NCI-H128 (cell line): ENCODE measurements around the gene REXO1.
A peak's percentile ranks its signal among the peaks of the same experiment; 100 is the strongest.
"Not testable (repeated sequence)": the region's sequence is repeated elsewhere in the genome, so short reads cannot be mapped to it uniquely, and the experiment has no call there.

Experiments
- DNase-seq: peaks from one replicate; lab custom pipeline; 2025; ENCODE audit not compliant: unreplicated experiment; lab: John Stamatoyannopoulos, UW

The REXO1 gene, protein sequence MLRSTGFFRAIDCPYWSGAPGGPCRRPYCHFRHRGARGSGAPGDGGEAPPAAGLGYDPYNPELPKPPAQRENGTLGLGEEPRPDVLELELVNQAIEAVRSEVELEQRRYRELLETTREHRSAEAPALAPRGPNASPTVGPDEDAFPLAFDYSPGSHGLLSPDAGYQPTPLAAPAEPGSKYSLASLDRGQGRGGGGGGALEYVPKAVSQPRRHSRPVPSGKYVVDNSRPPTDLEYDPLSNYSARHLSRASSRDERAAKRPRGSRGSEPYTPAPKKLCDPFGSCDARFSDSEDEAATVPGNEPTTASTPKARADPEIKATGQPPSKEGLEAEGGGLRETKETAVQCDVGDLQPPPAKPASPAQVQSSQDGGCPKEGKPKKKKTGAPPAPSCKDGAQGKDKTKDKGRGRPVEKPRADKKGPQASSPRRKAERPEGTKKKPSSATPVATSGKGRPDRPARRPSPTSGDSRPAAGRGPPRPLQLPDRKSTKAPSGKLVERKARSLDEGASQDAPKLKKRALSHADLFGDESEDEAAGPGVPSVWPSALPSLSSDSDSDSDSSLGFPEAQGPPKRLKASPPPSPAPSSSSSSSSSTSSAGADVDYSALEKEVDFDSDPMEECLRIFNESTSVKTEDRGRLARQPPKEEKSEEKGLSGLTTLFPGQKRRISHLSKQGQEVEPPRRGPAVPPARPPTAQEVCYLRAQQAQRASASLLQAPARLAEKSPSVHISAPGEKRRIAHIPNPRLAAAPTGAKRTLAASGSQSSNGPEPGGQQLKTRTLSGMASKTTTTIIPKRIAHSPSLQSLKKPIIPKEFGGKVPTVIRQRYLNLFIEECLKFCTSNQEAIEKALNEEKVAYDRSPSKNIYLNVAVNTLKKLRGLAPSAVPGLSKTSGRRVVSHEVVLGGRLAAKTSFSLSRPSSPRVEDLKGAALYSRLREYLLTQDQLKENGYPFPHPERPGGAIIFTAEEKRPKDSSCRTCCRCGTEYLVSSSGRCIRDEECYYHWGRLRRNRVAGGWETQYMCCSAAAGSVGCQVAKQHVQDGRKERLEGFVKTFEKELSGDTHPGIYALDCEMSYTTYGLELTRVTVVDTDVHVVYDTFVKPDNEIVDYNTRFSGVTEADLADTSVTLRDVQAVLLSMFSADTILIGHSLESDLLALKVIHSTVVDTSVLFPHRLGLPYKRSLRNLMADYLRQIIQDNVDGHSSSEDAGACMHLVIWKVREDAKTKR

GRCh38 chr19:1848399-1849131 lies at the start of gene REXO1:
TSS of gene REXO1 (minus strand) at chr19:1848483. CDS start at chr19:1848358, 125 bp downstream.
- DNase-seq: peak; percentile 94

GRCh38 chr19:1896508-1896907 lies 48.2 kb upstream of the REXO1 start:
- DNase-seq: no peak

DNA sequence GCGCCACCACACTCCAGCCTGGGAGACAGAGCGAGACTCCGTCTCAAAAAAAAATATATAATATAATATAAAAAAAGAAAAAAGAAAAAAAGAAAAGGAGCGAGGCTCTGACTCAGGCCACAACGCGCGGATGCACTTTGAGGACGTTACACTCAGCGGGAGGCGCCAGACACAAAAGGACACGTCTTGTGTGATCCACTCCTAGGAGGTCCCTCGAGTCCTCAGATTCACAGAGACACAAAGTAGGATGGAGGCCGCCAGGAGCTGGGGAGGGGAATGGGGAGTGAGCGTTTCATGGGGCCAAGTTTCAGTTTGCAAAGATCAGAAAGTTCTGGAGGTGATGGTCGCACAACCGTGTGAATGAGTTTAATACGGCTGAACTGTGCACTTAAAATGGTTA lies 45.5 kb upstream of the REXO1 start:
- no peak for DNase-seq

DNA sequence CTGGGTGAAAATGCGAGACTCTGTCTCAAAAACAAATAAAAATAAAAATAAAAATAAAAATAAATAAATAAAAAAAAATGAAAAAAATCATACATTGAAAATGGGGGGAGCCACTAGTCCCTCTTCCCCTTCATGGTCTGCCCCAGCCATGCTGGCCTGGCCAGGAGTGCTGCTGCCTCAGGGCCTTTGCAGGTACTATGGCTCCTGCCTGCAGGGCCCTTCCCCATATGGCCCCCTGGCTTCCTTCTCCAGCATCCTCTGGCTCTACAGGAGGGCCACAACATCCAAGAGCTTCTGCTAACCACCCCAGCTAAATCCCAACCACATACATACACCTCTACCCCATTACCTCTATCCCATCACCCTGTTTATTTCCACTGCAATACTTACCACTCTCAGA lies 41.6 kb upstream of the REXO1 start:
- no peak for DNase-seq

DNA sequence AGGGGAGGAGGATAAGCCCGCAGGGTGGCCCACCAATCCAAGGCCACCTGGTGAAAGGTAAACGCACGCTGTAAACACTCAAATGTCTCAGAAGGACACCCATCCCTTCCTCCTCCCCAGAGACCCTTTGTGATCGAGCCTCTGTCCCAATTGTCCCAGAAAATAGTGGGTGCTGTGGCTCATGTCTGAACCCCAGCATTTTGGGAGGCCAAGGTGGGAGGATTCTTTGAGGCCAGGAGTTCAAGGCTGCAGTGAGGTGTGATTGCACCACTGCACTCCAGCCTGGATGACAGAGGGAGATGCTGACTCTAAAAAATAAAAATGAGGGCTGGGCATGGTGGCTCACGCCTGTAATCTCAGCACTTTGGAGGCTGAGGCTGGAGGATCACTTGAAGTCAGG lies 40.1 kb upstream of the REXO1 start:
- no peak for DNase-seq

DNA sequence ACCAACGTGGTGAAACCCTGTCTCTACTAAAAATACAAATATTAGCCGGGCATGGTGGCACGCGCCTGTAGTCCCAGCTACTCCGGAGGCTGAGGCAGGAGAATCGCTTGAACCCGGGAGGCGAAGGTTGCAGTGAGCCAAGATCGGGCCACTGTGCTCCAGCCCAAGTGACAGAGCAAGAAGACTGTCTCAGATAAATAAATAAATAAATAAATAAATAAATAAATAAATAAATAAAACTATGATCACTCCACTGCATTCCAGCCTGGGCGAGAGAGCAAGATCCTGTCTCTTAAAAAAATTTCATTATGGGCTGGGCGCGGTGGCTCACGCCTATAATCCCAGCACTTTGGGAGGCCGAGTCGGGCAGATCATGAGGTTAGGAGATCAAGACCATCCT lies 38.1 kb upstream of the REXO1 start:
- not testable (repeated sequence) for DNase-seq

GRCh38 chr19:1885398-1886119 lies 37.3 kb upstream of the REXO1 start, which contains the start of gene ABHD17A:
TSS of gene ABHD17A (minus strand) at chr19:1885496. CDS start at chr19:1881566, 3,930 bp downstream.
- peak; percentile 91 for DNase-seq

- DNase-seq: no peak
Measured at GRCh38 chr19:1884719-1885334, 36.5 kb upstream of the REXO1 start.

- no peak for DNase-seq
Measured at GRCh38 chr19:1884291-1884718, 36.0 kb upstream of the REXO1 start.

DNA sequence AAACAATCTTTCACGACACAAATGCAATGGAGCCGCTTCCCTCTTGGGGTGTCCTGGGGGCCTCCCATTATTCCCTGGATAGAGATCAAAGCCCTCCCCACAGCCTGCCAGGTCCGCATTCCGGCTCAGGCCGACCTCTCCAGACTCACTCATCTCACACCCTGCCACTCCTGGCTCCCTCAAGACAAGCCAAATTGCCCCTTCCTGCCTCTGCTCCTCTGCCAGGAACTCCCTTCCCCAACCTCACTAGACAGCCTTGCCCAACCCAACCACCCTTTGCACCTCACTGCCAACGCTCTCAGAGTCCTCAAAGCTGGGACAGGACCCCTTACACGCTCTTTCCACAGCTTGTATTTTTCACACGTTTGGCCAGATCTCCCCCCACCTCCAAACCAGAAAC lies 35.5 kb upstream of the REXO1 start:
- no peak for DNase-seq

- no peak for DNase-seq
Measured at GRCh38 chr19:1882786-1883692, 34.8 kb upstream of the REXO1 start.

DNA sequence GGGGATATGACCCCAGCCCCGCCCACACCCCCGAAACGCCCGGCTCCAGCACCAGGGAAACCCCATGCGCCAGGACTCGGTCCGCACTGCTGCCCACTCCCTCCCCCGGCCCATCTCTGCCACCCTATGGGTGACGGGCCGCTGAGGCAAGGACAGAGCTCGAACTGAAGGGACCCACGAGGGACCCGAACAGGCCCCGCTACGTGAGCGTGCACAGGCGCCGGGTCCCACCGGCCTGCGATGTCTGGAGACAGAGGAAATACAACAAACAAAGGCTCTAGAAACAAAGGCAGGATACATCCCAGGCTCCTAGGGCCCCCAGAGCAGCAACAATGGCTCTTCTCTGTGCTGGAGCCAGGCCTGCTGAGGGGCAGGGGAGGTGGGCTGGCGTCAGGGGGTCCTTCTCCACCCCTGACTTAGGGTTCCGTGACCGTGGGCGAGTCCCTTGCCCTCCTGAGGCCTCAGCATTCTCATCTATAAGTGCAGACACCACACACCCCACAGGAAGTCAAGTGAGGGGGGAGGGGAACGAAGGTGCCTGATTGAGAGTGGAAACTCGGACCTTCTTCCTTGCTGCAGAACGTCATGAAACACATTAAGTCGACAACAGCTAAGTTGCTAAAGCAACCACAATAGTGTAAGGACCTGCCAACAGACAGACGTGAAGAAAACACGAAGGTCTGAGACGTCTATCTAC lies 34.0 kb upstream of the REXO1 start:
- DNase-seq: no peak

DNA sequence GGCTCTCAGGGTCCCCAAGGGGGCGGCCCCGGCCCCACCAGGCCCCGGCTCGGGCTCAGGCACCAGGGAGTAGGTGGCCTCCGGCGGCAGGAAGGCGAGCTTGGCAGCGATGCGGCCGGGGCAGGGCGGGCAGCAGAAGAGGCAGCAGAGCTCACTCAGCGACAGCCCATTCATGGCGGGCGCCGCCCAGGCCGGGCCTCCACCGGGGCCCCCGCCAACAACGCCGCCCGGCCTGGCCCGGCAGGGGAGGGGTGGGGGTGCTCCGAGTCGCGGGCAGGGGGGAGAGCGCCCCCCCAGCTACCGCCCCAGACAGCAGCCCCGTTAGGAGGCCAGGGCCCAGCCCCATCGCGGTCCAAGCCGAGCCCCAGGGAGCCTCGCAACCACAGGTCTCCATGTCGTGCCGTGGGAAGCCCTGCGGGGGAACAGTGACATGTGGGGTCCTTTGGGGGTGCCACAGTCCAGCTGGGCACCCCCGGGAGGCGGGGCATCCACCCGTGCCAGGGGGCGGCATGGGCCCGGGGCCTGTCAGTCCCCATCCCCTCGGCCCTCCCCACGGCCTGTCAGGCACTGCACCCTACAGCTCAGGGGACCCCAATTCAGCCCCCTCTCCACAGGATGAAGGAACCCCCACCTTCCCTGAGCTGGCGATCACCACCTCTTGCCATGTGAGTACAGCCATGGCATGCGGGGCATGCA lies 33.3 kb upstream of the REXO1 start:
- DNase-seq: not testable (repeated sequence)

DNA sequence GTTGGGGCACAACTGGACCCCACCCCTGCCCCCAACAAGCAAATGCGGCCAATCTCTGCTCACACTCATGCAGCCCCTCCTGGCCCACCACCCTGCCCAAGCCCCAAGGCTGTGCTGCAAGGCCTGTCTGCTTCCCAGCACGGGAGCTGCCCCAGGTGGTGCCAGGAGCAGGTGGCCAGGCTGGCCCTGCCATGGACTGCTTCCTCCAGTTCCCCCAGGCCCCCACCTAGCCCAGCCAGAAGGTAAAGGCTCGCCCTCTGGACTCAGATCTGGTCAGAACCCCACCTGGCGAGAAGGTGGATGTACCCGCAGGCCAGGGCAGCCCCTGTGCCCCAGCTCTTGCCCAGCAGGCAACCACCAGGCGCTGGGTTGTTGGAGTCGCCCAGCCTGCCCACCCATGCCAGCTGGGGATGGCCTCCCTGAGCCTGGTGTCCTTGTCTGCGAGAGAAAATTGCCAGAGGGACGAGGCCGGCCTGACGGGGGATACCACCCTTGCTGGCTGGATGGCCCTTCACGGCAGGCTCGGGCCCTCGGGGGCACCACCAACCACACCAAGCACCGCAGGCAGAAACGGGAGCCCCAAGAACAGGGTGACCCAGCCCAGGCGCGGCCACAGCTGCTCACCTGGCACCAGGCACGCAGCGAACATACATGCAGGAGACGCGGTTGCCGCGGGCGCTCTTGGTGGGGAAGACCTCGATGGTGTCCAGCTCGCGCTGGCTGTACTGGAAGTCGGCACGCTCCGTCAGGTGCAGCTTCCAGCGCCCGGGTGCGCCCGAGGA lies 32.5 kb upstream of the REXO1 start:
- no peak for DNase-seq

DNA sequence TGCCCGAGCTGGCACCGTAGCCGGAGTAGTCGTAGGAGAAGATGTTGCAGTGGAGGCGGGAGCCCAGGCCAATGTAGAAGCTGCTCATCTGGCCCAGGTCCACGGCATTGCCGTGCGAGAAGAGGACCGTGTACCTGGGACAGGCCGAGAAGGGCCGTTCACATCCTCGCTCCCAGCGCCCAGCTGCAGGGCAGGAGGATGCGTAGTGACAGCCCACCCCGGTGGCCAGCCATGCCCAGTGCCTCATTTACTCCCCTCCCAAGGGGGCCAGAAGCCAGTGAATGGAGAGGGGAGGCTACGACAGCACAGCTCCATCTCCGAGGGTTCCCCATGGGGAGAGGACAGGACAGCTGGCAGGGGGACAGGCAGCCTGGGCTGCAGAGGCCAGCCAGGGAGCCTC lies 31.7 kb upstream of the REXO1 start:
- DNase-seq: not testable (repeated sequence)

DNA sequence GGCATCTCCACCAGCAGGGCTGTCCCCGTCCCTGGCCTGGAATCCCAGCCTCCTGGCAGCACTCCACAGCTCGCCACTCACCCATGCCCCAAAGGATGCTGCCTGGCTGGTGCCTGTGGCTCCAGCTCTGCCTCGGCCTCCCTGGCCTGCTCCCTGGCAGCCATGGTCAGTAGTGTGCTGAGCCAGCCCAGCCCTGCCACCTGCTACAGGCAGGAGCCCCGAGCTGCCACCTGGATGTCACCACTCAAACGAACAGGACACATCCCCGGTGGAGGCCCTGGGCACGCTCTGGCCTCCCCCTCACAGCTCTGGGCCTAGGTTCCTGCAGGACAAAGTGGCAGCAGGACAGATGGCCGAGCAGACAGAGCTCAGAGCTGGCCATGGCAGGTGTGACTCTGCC lies 30.3 kb upstream of the REXO1 start:
- DNase-seq: not testable (repeated sequence)
